Right ventricle myocardium superior (tissue), 1 donor: Measurements from ENCODE around the gene CHN2. TPM values are rescaled to one million over a fixed set of nuclear protein-coding genes. Genes with fewer than 3 reads are reported as not detected.

Experiments used
- ATAC-seq: fragments of 200-7000 bp; cut with Tn5 transposase; one replicate; pipeline ENCODE4 v1.9.1; 2020; ENCODE audit warnings: mild to moderate bottlenecking; ENCODE audit not compliant: poor library complexity
- DNase-seq: peaks from one replicate; pipeline ENCODE4 v3.0.0-alpha.2; 2020
- intact Hi-C: fragments of 100-400 bp; cut with DNase I; formaldehyde crosslinking; loops from one replicate; pipeline ENCODE4 v1.11.2; 2022
- long read RNA-seq: library from polyadenylated mRNA; unstranded; transcript quantifications from one replicate; pipeline ENCODE4 v2.0.0, GENCODE V29; 2021
- total RNA-seq: library from RNA; stranded (reverse); fragmentation: NEBNext Ultra II Directional; extraction: Animal tissue kit (Norgen Biotek cat#: 25700); gene quantifications from one replicate; pipeline ENCODE4 v1.2.1, GENCODE V29; 2021
- donor health status: DM: no; HTN: yes; CAD: no; lungs with severe emphysema.

CHN2 gene
- total RNA-seq, result 17.7 TPM
- long read RNA-seq, partial matches to known transcripts, result 0 of 19 reads
- long read RNA-seq, other reads (novel, unspliced or antisense), result 15 of 19 reads

- ATAC-seq, result peak; percentile 76
- intact Hi-C loops, result loop anchor here (5.0 to 10.0 kb wide), 2 partner anchors 150 to 212 kb away; no protein-coding TSS in a partner anchor
Observed at GRCh38 chr7:29194594-29195427, at the start of gene CHN2. Gene CHN2, plus strand, starts transcription at chr7:29194775.

GRCh38 chr7:29145553-29146056, 49.0 kb upstream of the CHN2 start:
- intact Hi-C loops, result no loop called here

More at GRCh38 chr7:29194594-29195427, at the start of gene CHN2:
- peak; percentile 73 for DNase-seq

GRCh38 chr7:29146057-29146706, 48.4 kb upstream of the CHN2 start, which contains the start of gene CPVL:
Gene CPVL, minus strand, starts transcription at chr7:29146537. Its CDS starts 25,476 bp downstream, at chr7:29121061.
- intact Hi-C loops, result no loop called here
- ATAC-seq (peak; percentile 80), DNase-seq (peak; percentile 74)

More at GRCh38 chr7:29145553-29146056, 49.0 kb upstream of the CHN2 start:
- DNase-seq, result no peak
- no peak for ATAC-seq

- peak; percentile 70 for DNase-seq
Observed at GRCh38 chr7:29146888-29147609, 47.5 kb upstream of the CHN2 start.

GRCh38 chr7:29147821-29148220, 46.8 kb upstream of the CHN2 start:
- intact Hi-C loops, result no loop called here
- peak; percentile 45 for ATAC-seq
- DNase-seq, result peak; percentile 49

More at GRCh38 chr7:29146888-29147609, 47.5 kb upstream of the CHN2 start:
- ATAC-seq, result peak; percentile 65
- intact Hi-C loops, result no loop called here

GRCh38 chr7:29149036-29149435, 45.5 kb upstream of the CHN2 start:
- intact Hi-C loops, result no loop called here
- ATAC-seq (no peak), DNase-seq (no peak)

GRCh38 chr7:29150856-29151255, 43.7 kb upstream of the CHN2 start:
- DNase-seq (no peak), ATAC-seq (no peak)
- intact Hi-C loops, result no loop called here

- ATAC-seq (no peak), DNase-seq (no peak)
- intact Hi-C loops, result no loop called here
Observed at GRCh38 chr7:29154076-29154475, 40.5 kb upstream of the CHN2 start.

- DNase-seq, result no peak
- peak; percentile 25 for ATAC-seq
- intact Hi-C loops, result no loop called here
Observed at GRCh38 chr7:29156907-29157452, 37.6 kb upstream of the CHN2 start.

- intact Hi-C loops, result no loop called here
- no peak for ATAC-seq
- no peak for DNase-seq
Observed at GRCh38 chr7:29158795-29159423, 35.7 kb upstream of the CHN2 start.

- DNase-seq (no peak), ATAC-seq (no peak)
- intact Hi-C loops, result no loop called here
Observed at GRCh38 chr7:29160080-29160479, 34.5 kb upstream of the CHN2 start.

GRCh38 chr7:29161231-29161630, 33.3 kb upstream of the CHN2 start:
- intact Hi-C loops, result no loop called here
- ATAC-seq (no peak), DNase-seq (no peak)

- intact Hi-C loops, result no loop called here
- DNase-seq (no peak), ATAC-seq (no peak)
Observed at GRCh38 chr7:29162577-29162976, 32.0 kb upstream of the CHN2 start.

GRCh38 chr7:29163854-29164253, 30.7 kb upstream of the CHN2 start:
- DNase-seq (no peak), ATAC-seq (no peak)
- intact Hi-C loops, result no loop called here

- intact Hi-C loops, result no loop called here
- DNase-seq (no peak), ATAC-seq (no peak)
Observed at GRCh38 chr7:29167721-29168120, 26.9 kb upstream of the CHN2 start.

- ATAC-seq (no peak), DNase-seq (no peak)
- intact Hi-C loops, result no loop called here
Observed at GRCh38 chr7:29170781-29171180, 23.8 kb upstream of the CHN2 start.

GRCh38 chr7:29173458-29173857, 21.1 kb upstream of the CHN2 start:
- ATAC-seq (no peak), DNase-seq (no peak)
- intact Hi-C loops, result no loop called here

- ATAC-seq, result peak; percentile 80
- DNase-seq, result peak; percentile 57
- intact Hi-C loops, result no loop called here
Observed at GRCh38 chr7:29177963-29178600, 16.5 kb upstream of the CHN2 start.
